ENCODE measurements around the gene DNTTIP2. TPM values are rescaled to one million over a fixed set of nuclear protein-coding genes. Genes with fewer than 3 reads are reported as not detected.

Gene DNTTIP2
- total RNA-seq, 1 experiment from 2014 or later = 101 TPM

- Mint-ChIP-seq H3K27ac (no peak overlapping the region; a peak in 1 of 7 replicates), H3K27me3 (ENCODE audit: low read depth) (no peaks in the 10 kb centered on the region), H3K9me3 (peaks cover 6 to 7% of the 10 kb centered on the region in 2 experiments; a peak in 4 of 5 replicates), H3K4me3 (no peak overlapping the region), H3K4me1 (peaks cover 13 to 15% of the 10 kb centered on the region in 2 experiments), H3K36me3 (ENCODE audit: insufficient read depth in 1 of 3, low read depth in 3 of 3) (peaks cover 10 to 19% (median 14%) of the 10 kb centered on the region in 3 experiments)
- no peak overlapping the region for H3K23ac ChIP-seq (ENCODE audit: insufficient read length, low read depth, low read length)
- no peak overlapping the region for H4K91ac ChIP-seq (ENCODE audit: insufficient read length, low read depth, low read length)
- H2BK12ac ChIP-seq (ENCODE audit: insufficient read length, low read depth, low read length) = no peak overlapping the region
- no peak for DNase-seq
- H4K20me1 ChIP-seq (ENCODE audit: control insufficient read depth, insufficient read depth, insufficient read length) = no peaks in the 10 kb centered on the region
- H3K9ac ChIP-seq (ENCODE audit: extremely low read depth, insufficient read length, low read length) = no peak overlapping the region
- H2AFZ ChIP-seq (ENCODE audit: low read length) = no peak overlapping the region
- H2BK20ac ChIP-seq (ENCODE audit: low read depth, low read length, poor library complexity, severe bottlenecking) = no peak overlapping the region
- H3K4me2 ChIP-seq (ENCODE audit: insufficient read depth, insufficient read length, low read length) = no peak overlapping the region
- H2BK120ac ChIP-seq (ENCODE audit: low read depth, low read length, poor library complexity, severe bottlenecking) = no peak overlapping the region
- H3K18ac ChIP-seq (ENCODE audit: insufficient read length, low read depth, low read length) = no peak overlapping the region
- no peaks in the 10 kb centered on the region for H3K79me1 ChIP-seq (ENCODE audit: insufficient read depth, low read depth, low read length, poor library complexity, severe bottlenecking)
- H3K4ac ChIP-seq (ENCODE audit: low read depth, low read length) = no peak overlapping the region
- no peak overlapping the region for H2AK5ac ChIP-seq (ENCODE audit: insufficient read length, low read length)
- no peaks in the 10 kb centered on the region for H3K9me3 ChIP-seq (ENCODE audit: control insufficient read depth, low read depth, low read length)
- no peak overlapping the region for H2BK5ac ChIP-seq (ENCODE audit: insufficient read length, low read length)
- no peaks in the 10 kb centered on the region for H3K23me2 ChIP-seq (ENCODE audit: insufficient read length, low read depth, low read length, poor library complexity, severe bottlenecking)
- TF ChIP-seq CTCF (conservative IDR thresholded peaks at IDR 0.05) = no peak
- H3K56ac ChIP-seq (ENCODE audit: insufficient read length, low read depth, low read length) = no peak overlapping the region
- H2BK15ac ChIP-seq (ENCODE audit: low read depth, low read length) = no peak overlapping the region
- H3K79me2 ChIP-seq (ENCODE audit: insufficient read depth, low read length) = no peaks in the 10 kb centered on the region
- no peaks in the 10 kb centered on the region for H3K27me3 ChIP-seq (ENCODE audit: insufficient read depth, low read length)
- H4K5ac ChIP-seq (ENCODE audit: insufficient read length, low read depth, low read length) = no peak overlapping the region
- no peak overlapping the region for H3K27ac ChIP-seq (ENCODE audit: insufficient read length, low read depth, low read length)
- H3K14ac ChIP-seq (ENCODE audit: insufficient read depth, low read length) = no peak overlapping the region
- H3K4me1 ChIP-seq (ENCODE audit: insufficient read depth, low read length) = no peaks in the 10 kb centered on the region; the same call in 1 of the 2 replicates
- H4K8ac ChIP-seq (replicated peaks; ENCODE audit: insufficient read length, low read depth, low read length) = no peak overlapping the region
- no CpG with 5 or more reads among the region's 3 CpGs for WGBS (ENCODE audit: extremely low coverage, insufficient read length, low lambda C conversion rate)
- H3T11ph ChIP-seq (ENCODE audit: low read length) = no peak overlapping the region
Measured at GRCh38 chr1:93841771-93842170, 37.2 kb downstream of the DNTTIP2 start.

Measured in H9 (cell line).